HG03457 (cell line): ENCODE measurements around the gene EFCAB5.
"Not testable (repeated sequence)": the region's sequence is repeated elsewhere in the genome, so short reads cannot be mapped to it uniquely, and the experiment has no call there.

Source experiments
- ATAC-seq: cut with Tn5 transposase; IDR thresholded peaks from one replicate; pipeline ENCODE4 v1.9.1; 2021; ENCODE audit warnings: moderate number of reproducible peaks; ENCODE audit not compliant: unreplicated experiment

The EFCAB5 gene

DNA sequence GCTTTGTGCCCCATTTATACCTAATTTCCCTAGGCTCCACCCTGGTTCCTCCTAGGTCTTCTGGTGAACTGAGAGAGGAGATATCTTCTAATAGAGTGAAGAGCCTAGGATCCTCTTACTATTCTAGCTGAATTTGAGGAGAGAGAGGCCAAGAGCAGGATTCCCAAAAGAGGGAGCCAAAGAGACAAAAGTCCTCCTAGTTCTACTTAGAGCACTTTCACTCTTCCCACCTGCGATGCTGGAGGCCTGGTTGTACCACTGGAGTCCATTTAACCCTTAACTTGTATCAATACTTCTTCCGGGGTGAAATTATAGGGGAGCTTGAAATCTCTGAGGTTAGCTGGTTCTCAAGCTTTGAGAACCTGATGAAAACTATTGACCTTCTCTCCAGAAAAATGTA is 8.1 kb upstream of the EFCAB5 start:
- no peak for ATAC-seq

DNA sequence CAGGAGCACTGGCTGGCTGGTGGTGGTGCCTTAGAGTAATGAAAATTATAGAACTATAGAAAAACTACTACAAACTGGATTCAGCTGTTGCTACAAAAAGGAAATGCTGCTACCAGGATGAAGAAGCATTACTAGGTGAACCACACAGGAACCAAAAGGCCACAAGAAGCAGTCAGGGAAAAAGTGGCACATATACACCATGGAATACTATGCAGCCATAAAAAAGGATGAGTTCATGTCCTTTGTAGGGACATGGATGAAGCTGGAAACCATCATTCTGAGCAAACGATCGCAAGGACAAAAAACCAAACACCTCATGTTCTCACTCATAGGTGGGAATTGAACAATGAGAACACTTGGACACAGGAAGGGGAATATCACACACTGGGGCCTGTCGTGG is 5.5 kb upstream of the EFCAB5 start:
- ATAC-seq, result not testable (repeated sequence)

DNA sequence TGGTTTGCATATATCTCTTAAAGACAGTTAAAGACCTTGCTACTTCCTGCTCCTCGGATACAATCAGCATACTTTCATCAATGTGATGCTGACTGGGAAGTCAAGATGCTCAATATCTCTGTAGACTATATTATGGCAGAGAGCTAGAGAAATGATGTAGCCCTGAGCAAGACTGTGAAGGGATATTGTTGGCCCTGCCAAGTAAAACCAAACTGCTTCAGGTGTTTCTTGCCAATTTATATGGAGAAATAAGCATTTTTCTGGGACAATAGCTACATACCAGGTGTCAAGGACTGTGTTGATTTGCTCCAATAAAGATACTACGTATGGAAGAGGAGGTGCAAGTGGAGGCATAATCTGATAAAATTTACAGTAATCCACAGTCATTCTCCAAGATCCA is 4.7 kb upstream of the EFCAB5 start:
- ATAC-seq, result no peak

DNA sequence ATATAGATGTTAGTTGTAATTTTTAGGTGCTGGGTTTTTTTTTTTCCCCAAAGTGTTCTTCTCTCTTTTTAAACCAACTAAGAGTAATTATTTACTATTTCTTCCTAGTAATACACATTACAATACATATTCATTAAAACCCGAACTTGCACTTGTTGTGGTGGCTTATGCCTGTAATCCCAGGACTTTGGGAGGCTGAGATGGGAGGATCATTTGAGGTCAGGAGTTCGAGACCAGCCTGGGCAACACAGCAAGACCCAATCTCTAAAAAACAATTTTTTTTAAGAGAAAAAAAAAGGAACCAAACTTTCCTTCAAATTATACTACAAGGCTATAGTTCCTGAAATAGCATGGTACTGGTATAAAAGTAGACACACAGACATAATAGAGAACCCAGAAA is 3.8 kb downstream of the EFCAB5 start:
- ATAC-seq, result no peak

DNA sequence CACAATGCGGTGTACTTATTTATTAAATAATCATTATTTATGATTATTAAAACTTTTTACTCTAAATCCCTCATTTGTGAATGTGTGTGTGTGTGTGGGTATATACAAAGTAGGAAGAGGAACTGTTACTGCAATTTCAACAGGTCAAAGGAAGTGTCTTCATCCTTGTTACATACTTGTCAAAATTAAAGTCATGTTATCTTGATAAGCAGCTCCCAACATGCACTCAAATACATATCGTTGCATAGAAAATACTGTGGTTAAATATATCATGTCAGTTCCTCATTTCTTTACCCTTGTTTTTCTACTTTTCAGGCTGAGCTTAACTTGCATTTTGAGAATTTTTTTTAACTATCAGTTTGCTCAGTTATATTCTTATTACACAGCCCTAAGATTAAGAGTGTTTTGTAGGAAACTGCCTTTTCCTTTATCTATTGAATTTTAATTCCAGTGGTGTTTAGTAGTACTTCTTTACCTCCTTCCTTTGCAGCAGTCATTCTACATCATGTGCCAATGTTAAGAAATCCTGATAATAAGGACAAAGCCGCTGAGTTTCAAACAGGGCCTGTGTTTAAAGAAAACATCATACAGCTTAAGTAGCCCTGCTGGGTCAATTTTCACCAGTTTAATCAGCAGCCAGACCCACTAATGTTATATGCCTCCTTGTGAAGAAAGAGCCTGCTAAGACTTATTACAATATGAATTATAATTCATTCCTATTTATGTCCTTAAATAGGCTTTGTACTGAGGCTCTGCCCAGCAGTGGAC is 7.2 kb downstream of the EFCAB5 start:
- no peak for ATAC-seq

DNA sequence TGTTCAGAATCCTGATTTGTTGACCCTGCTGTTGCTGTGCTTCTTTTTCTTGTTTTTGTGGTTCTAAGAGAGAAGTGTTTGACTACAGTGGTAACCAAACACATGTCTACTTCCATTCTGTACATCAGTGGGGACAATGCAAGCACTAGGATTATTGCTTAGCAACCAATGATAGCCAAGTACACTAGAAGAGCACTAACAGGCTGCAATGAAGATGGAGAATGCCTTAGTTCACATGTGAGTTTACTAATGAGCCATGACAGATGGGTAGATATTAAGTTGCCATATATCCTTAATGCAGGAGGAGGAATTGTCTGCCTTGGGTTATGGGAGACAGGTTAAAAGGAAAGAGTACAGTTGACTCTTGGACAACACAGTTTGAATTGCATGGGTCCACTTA is 8.3 kb downstream of the EFCAB5 start:
- no peak for ATAC-seq

DNA sequence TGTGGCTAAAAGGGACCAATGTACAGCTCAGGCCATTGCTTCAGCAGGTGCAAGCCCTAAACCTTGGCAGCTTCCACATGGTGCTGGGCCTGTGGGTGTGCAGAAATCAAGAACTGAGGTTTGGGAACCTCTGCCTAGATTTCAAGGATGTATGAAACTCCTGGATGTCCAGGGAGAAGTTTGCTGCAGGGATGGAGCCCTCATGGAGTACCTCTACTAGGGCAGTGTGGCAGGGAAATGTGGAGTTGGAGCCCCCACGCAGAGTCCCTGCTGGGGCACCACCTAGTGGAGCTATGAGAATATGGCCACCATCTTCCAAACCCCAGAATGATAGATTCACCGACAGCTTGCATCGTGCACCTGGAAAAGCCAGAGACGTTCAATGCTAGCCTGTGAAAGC is 13.0 kb downstream of the EFCAB5 start:
- no peak for ATAC-seq

DNA sequence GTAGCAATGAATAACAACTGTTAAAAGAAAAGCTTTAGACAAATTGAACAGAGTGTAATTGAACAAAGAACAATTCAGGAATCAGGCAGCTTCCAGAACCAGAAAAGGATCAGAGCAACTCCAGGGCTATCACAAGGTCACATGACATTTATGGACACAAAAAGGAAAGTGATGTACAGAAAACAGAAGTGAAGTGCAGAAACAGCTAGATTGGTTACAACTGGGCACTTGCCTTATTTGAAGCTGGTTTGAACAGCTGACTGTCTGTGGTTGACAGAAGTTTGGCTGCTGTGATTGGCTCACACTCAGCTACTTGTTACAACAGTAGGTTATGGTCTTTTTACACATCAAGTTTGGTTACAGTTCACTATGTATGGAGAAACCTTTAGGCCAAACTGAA is 14.8 kb downstream of the EFCAB5 start:
- ATAC-seq, result no peak

DNA sequence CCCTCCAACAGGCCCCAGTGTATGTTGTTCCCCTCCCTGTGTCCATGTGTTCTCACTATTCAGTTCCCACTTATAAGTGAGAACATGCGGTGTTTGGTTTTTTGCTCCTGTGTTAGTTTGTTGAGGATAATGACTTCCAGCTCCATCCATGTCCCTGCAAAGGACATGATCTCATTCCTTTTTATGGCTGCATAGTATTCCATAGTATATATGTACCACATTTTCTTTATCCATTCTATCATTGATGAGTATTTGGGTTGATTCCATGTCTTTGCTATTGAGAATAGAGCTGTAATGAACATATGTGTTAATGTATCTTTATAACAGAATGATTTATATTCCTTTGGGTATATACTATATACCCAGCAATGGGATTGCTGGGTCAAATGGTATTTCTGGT is 16.1 kb downstream of the EFCAB5 start:
- not testable (repeated sequence) for ATAC-seq

DNA sequence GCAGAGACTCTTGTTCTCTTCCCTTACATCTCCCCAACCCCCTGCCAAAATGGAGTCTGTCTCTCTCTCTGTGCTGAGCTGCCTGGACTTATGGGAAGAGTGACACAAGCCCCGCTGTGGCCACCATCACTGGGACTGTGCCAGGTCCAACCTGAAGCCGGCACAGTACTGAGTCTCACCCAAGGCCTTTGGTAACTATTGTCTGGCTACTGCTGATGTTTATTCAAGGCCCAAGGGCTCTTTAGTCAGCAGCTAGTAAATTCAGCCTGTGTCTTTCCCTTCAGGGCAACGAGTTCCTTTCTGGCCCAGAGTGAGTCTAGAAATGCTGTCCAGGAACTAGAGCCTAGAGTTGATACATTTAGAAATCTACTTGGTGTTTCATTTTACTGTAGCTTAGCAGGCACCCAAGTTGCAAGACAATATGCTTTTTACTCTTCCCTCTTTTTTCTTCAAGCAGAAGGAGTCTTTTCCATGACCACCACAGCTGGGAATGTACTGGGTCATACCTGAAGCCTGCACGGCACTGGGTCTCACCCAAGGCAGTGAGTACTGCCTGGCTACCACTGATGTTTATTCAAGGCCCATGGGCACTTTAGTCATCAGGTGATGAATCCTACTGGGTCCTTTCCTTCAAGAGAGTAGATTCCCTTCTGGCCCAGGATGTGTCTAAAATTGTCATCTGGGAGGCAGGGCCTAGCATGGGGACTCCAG is 17.7 kb downstream of the EFCAB5 start:
- no peak for ATAC-seq

DNA sequence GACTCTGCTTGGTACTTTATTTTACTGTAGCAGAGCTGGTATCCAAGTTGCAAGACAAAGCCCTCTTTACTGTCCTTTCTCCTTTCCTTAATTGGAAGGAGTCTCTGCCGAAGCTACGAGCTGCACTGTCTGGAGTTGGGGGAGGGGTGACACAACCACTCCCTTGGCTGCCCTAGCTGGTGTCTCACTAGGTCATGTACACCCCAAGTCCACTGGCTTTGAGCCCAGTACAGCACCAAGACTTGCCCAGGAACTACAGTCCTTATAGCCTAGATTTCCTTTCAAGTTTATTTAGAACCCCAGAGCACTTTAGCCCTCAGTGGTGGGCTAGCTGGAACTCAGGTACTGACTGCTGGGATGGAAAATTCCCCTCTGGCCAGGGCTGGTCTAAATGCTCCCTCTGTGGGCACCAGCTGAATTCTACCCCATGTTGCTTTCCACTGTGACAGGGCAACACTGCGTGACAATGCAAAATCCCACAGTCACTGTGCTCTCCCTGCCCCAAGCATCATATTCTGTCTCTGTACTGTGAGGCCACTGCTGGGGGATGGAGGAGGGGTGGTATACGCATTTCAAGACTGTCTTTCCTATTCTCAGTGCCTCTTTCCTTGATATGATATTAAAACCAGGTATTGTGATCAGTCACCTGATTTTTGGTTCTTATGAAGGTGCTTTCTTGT is 18.4 kb downstream of the EFCAB5 start:
- ATAC-seq, result no peak

DNA sequence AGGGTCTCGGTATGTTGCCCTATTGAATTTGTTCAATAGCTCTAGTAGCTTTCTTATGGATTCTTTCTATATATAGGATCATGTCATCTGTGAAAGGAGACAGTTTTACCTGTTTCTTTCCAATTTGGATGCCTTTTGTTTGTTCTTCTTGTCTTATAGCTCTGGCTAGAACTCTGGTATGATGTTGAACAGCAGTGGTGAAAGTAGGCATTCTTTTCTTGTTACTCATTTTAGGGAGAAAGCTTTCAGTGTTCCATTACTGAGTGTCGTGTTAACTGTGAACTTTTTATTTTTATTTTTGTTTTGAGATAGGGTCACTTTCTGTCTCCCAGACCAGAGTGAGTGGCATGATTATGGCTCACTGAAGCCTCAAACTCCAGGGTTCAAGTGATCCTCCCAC is 21.2 kb downstream of the EFCAB5 start:
- ATAC-seq, result no peak

DNA sequence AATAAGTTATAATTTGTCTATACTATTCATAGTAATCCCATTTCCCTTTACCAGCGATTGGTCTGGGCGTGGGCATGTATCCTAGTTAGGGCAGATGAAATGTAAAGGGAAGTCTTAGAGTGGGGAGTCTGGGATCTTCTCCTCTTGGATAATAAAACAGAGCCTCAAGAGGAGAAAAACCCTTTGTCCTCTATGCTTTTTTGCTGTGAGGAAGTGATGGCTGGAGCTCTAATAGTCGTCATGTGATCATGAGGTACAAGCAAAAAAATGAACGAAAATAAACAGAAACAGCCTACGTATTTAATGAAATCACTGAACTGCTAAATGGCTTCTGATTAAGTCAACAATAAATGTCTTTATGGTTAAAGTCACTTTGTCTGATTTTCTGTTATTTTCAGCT is 26.8 kb downstream of the EFCAB5 start:
- no peak for ATAC-seq

DNA sequence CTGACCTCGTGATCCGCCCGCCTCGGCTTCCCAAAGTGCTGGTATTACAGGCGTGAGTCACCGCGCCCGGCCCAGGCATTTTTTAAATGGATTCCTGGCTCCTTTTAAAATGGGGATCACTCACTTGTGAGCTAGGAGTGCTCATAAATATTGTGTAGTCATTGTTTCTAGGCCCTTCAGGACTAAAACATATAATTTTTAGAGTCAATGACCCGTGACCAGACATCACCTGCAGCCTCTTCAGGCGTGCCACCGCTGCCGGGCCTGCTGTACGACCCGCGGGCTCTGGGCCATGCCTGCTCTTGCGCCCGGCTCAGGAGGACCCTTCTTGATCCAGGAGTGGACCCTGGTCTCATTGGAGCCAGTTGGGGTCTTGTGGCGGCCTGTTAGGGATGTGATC is 30.8 kb downstream of the EFCAB5 start:
- ATAC-seq, result no peak

DNA sequence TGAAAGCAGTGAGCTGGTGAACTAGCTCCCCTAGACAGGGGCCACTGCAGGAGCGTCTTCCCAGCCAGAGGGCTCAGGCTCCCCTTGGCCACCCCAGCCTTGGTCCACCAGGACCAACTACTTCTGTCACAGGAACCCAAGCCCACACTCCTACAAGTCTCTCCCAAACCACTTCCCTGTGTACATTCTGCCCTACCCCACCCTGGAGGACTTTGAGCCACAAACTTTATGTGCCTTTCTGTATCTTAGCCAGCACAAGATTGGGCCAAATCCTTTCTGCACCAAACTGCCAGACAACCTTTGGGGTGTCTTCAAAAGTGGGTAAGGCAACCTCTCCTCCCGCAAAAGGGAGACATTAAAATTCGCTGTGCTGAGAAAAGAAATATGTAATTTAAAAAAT is 31.6 kb downstream of the EFCAB5 start:
- no peak for ATAC-seq

DNA sequence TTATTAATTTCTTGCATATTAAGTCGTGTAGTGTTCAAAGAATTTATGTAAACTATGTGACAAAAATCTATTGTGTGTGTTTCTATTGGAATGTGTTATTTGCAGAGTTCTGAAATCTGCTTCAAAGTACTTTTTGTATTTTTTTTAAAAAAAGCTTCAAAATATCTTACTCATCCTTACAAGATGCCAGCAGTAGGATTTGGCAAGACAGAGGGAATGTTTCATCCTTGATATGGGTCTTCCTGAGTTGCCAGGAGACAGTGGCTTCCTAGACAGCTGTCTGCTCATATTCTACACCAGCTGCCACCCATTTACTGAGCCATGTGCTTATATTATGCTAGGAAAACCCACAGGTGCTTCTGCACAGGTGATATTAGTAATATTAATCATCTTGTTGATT is 36.4 kb downstream of the EFCAB5 start:
- no peak for ATAC-seq

DNA sequence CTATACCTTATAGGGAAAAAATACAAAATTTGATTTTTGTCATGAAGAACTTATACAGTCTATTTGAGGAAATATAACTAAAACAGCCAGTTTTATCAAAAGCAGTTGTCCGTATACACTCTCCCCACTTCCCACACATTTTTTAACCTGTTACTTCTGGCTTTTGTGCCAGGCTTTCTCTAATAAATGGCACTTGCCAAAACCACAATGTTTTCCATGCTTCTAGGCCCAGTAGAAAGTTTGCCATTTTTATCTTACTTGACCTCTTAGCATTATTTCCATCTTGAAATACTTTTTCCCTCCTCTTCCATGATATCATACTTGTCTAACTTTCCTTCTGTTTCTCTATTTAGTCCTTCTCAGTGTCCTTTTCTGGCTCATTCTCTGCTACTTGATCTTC is 38.8 kb downstream of the EFCAB5 start:
- ATAC-seq, result no peak

DNA sequence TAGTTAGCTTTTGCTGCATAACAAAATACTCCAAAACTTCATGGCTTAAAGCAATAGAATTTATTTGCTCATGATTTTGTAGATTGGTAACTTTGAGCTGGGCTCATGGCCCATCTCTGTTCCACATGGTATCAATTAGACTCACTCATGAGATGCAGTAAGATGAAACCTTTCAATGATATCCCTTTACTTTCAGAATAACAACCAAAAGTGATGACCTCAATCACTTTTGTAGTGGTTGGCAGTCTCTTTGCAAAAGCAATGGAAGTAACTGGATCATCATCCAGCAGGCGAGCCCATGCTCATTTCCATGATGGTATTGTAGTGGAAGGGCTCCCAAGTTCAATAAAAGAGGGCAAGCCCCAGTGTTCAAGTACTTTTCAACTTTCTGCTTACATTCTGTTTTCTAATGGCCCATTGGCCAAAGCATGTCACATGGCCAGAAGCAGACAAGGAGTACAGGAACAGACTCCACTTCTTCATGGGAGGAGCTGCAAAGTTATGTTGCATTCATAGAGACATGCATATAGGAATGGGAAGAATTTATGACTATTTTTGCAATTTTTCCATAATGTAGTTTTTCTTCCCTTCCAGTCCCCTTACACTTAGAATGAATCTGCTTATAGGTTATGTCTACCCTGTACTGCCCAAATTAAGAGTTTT is 41.7 kb downstream of the EFCAB5 start:
- no peak for ATAC-seq

DNA sequence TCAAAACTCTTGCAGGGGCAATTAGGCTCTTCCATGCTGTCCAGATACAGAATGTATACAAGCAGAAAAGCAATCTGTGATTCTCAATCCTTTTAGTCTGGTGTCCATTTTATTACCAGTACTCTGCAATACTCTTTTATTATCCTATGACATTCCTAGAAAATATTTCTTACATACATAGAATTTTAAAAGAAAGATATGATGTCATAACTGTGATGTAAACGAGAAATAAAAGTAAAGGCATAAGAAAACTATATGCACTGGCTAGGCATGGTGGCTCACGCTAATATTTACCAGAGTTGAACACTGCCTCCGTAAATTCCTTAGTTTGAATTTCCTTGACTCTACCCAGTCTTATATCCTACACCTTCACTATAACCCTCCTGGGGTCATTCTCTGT is 55.0 kb downstream of the EFCAB5 start:
- no peak for ATAC-seq

DNA sequence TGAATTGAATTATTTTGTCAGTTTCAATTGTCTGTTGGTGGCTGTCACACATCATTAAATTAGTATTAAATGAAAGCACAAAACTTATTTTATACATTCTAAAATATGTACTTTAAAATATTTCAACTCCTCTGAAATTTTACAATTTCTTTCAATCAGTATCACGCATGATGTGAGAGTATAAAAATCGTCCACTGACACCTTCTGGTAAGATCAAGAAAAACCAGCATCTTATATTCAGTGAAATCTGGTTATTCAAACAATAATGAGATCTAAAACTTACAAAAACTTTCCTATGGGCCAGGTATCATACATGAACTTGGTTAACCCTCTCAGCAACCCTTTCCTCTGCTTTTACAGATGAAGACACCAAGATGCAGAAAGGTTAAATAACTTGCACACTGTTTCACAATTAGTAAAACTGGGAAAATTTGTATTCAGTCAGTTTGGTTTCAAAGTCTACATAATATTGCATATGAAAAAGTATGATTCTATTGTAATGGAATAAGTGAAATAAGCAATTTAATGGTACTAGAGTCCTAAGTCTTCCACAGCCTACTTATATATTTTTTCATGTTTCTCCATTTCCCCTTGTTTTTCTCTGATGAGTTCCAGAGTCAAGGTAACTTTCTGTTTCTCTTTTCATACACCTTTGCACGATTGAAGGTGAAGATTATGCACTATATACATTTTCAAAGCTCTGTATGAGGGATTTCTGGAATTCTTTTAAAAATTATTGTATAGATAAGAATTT is 58.7 kb downstream of the EFCAB5 start:
- no peak for ATAC-seq

DNA sequence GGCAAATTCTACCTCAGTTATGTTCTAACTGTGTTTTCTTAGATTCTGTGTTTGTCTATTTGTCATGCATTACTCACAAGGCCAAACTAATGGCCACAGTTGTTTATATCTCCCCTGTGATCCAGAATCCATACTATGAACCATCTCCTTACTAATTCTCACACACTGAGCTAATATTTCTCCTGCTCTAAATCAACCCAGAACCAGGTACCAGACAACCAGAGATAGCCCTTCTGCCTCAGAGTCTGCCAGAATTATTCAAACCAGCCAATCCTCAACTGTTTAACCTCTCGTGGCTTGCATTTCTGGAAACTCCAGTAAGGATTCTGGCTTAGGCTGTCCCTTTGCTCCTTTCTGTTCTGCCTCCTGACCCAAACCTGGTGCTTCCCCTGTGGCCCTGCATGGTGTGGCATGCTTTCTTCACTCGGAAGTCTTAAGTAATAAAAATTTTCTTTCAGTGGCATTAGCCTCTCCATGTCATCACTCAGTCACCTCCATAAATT is 59.4 kb downstream of the EFCAB5 start:
- ATAC-seq, result no peak
